GM19328 (cell line): Measurements from ENCODE around the gene OR10H3.
"Not testable (repeated sequence)": the region's sequence is repeated elsewhere in the genome, so short reads cannot be mapped to it uniquely, and the experiment has no call there.

Source experiments
- ATAC-seq: cut with Tn5 transposase; IDR thresholded peaks from one replicate; pipeline ENCODE4 v1.9.1; 2021; ENCODE audit warnings: mild to moderate bottlenecking, moderate library complexity; ENCODE audit not compliant: unreplicated experiment

The OR10H3 gene

GRCh38 chr19:15737722-15738121 lies at the start of gene OR10H3:
Gene OR10H3, plus strand, starts transcription at chr19:15737985. Its CDS starts 3,408 bp downstream, at chr19:15741393.
- no peak for ATAC-seq

DNA sequence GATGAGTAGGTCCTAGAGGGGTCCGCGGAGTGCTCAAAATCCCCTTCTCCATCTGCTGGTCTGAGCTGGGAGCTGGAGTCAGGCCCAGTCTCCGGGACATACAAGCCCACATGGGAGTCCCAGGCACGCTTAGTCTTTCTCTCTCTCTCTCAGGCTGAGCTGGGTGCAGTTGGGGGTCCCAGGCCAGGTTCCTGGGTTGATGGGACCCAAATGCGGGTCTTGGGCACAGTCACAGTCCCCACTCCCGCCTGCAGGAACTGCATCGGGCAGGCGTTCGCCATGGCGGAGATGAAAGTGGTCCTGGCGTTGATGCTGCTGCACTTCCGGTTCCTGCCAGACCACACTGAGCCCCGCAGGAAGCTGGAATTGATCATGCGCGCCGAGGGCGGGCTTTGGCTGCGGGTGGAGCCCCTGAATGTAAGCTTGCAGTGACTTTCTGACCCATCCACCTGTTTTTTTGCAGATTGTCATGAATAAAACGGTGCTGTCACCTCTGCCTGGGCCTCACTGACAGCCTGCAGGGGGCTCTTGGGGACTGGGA lies 41.1 kb upstream of the OR10H3 start:
- ATAC-seq, result no peak

GRCh38 chr19:15701757-15702533 lies 35.8 kb upstream of the OR10H3 start:
- ATAC-seq, result no peak

- ATAC-seq, result no peak
These were observed 35.3 kb upstream of the OR10H3 start for GRCh38 chr19:15702534-15702930.

DNA sequence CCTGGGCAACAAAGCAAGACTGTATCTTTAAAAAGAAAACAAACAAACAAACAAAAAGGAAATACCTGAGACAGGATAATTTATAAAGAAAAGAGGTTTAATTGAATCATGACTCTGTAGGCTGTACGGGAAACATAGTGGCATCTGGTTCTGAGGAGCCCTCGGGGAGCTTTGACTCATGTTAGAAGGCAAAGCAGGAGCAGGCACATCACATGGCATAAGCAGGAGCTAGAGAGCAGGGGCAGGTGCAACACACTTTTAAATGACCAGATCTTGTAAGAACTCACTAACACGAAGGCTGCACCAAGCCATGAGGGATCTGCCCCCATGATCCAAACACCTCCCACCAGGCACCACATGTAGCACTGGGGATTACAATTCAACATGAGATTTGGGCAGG lies 23.1 kb upstream of the OR10H3 start:
- ATAC-seq, result no peak

- no peak for ATAC-seq
These were observed 22.1 kb upstream of the OR10H3 start for GRCh38 chr19:15715642-15716041.

GRCh38 chr19:15717809-15718208 lies 20.0 kb upstream of the OR10H3 start:
- ATAC-seq, result no peak

GRCh38 chr19:15721268-15721667 lies 16.5 kb upstream of the OR10H3 start:
- no peak for ATAC-seq

- ATAC-seq, result no peak
These were observed 14.8 kb upstream of the OR10H3 start for GRCh38 chr19:15722956-15723355.

DNA sequence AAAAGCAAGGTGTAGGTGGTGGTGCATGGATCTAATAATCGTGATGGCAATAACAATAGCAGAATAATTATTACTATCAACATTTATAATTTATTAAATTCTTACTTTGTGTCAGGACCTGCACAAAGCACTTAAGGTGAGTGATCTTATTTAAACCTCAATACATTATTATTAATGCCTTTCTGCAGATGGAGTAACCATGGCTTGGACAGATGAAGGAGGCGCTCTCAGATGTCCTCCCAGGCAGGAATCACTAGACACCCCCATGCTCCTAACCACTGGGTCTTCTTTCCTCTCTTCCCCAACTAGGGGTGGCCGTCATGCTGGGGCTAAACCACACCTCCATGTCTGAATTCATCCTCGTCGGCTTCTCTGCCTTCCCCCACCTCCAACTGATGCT lies 10.1 kb upstream of the OR10H3 start, which contains the start of gene OR10H2:
Gene OR10H2 (plus strand): TSS at position 301 of the 400 bp plus-strand sequence. CDS start 20 bp downstream, at position 321.
- no peak for ATAC-seq

GRCh38 chr19:15730538-15730937 lies 7.2 kb upstream of the OR10H3 start:
- ATAC-seq, result no peak

GRCh38 chr19:15732388-15732787 lies 5.4 kb upstream of the OR10H3 start:
- no peak for ATAC-seq

GRCh38 chr19:15733895-15734294 lies 3.9 kb upstream of the OR10H3 start:
- no peak for ATAC-seq

DNA sequence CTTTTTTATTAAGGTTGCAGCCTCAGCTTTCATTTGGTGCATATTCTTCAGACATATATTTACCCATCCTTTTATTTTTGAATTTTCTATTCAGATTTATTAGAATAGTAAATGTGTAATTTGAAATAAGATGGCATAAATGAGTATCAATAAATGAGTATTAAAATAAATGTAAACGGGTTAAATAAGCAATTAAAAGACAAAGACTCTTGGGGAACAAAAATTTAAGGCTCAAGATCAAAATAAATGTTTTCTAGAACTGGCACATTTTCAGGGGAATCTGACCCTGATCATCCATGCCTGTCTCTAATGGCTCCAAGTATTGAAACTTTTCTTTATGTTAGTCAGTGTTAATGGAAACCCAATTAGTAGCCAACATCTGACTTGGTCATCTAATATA lies 3.0 kb downstream of the OR10H3 start:
- no peak for ATAC-seq

GRCh38 chr19:15748239-15748638 lies 10.5 kb downstream of the OR10H3 start:
- no peak for ATAC-seq

DNA sequence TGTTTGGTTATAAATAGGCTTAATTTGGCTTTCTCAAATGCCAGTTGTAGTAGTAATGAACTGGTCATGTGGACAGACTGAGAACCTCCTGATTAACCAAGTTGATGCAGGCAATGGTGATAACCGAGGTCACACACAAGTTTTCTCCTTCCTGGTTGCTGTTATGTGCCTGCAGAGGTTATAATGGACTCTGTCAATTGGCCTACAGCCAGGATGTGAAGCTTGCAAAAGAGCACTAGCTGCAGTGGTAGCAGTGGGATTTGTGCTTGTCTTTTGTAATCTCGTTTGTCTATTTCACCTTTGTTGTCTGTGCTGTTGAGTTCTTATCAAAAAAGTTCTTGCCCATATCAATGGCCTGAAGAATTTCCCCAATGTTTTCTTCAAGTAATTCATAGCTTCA lies 20.6 kb downstream of the OR10H3 start:
- ATAC-seq, result no peak

GRCh38 chr19:15759962-15760565 lies 22.3 kb downstream of the OR10H3 start:
- ATAC-seq, result no peak

GRCh38 chr19:15769586-15769985 lies 31.8 kb downstream of the OR10H3 start:
- ATAC-seq, result no peak

DNA sequence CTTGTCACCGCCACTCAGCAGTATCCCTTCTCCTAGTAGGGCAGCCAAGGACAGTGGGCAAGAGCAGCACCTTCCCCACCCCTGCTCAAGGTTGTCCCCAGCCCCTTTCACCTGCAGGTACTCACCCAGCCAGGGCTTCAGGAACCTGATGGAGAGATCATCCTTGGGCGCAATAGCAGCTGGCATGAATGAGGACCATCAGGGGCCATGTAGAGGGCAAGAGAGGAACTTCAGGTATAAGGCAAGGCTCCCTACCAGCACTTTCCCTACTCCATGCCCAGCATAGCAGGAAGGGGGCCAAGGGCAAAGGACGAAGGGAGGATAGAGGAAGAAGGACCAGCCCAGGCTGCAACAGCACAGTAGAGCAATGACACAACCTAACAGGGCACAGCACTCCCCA lies 36.4 kb downstream of the OR10H3 start:
- not testable (repeated sequence) for ATAC-seq

DNA sequence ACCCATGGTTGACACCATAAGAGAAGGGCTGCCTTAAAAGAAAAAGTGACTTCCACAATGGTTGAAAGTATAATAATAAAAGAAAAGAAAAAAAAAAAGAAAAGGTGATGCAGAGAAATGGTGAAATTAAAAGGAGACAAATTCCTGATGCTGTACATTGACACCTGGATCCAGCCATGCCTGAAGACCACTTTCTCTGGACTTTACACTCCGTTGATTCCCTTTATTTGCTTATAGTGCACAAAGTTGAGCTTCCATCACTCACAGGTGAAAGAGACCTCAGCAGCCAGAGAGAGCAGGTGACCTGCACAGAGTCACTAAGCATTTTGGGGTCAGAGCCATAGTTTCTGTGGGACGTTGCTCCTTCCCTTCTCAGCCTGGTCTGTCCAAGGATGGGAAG lies 37.5 kb downstream of the OR10H3 start:
- ATAC-seq, result no peak

GRCh38 chr19:15776264-15776663 lies 38.5 kb downstream of the OR10H3 start:
- ATAC-seq, result no peak
